ENCODE measurements around the gene SPATA25.
A peak's percentile ranks its signal among the peaks of the same experiment; 100 is the strongest.

SPATA25 gene

DNA sequence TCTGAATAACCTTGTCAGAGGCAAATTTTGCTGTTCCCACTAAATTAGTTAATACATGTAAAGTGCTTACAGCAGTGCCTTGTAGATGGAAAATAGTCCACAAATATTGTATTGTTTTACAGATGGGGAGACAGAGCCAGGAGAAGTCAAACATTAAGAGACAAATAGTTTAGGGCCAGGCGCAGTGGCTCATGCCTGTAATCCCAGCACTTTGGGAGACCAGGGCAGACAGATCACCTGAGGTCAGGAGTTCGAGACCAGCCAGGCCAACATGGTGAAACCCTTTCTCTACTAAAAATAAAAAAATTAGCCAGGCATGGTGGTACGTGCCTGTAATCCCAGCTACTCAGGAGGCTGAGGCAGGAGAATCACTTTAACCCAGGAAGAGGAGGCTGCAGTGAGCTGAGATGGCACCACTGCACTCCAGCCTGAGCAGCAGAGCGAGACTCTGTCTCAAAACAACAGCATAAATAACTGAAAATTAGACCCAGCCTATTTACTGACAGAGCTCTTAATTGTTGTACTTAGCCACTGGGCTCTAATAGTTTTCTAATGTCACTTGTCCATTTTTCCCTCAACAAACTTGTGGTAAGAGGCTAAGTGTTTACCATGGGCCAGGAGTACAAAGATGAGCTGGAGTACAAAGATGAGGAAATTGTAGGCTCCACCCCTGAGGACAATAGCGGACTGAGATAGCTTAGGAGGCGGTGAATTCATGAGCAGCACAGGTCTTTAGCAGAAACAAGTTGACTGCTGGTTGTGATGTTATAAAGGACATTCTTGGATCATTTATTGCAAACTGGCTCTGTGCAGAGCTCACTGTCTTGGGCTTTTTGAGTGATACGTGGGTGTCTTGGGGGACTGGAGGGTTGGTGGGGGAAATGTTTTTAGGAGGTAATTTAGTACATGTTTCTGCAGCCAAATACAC, 23.6 kb downstream of the SPATA25 start:
- DNase-seq, result no peak

DNA sequence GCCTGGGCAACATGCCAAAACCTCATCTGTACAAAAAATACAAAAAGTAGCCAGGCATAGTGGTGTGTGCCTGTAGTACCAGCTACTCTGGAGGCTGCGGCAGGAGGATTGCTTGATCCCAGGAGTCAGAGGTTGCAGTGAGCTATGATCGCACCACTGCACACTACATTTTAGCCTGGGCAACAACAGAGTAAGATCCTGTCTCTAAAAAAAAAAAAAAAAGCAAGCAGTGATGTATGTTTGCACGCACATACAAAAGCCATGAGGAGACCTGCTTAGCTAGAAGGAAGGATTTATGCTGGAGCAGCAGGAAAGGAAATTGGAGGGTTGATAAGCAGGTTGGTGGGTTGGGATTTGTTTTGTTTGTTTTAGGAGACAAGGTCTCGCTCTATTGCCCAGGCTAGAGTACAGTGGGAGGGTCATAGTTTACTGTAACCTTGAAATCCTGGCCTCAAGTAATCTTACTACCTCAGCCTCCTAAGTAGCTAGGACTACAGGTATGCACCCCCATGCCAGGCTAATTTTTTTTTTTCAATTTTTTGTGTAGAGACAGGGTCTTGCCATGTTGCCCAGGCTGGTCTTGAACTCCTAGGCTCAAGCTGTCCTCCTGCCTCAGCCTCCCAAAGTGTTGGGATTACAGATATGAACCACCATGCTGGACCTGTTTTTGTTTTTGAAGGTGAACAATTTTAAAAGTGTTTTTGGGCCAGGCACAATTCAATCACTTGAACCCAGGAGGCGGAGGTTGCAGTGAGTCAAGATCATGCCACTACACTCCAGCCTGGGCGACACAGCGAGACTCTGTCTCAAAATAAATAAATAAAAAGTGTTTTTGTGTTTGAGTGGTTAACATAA, 26.0 kb downstream of the SPATA25 start:
- no peak for DNase-seq

GRCh38 chr20:45860560-45861220, 26.7 kb downstream of the SPATA25 start:
- no peak for DNase-seq

DNA sequence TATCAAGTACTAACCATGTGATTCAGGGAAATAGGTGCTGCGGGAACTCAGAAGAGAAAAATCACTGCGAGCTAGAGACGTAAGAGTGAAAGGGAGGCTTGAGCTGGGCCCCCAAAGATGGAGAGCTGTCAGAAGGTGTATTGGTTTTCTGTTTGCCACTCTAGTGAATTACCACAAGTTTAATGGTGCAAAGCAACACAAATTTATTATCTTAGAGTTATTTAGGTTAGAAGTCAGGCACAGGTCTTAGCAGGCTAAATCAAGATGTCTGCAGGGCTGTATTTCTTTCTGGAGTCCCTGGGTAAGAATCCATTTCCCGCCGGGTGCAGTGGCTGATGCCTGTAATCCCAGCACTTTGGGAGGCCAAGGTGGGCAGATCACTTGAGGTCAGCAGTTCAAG, 27.5 kb downstream of the SPATA25 start:
- DNase-seq, result no peak

DNA sequence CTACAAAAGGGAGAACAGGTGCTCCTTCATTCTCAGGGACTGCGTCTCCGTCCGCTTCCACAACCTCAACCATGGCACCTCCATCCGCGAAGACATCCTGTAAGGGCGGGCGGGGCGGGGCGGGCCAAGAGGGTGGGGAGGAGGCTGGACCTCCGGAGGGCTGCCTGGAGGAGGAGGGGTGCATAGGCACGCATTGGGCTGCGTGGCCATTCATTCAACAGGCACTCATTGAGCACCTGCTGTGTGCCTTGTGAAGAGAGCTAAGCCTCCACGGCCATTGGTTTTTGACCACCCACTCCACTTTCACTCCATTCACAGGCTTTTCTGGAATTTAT, 29.6 kb downstream of the SPATA25 start:
- no peak for DNase-seq

DNA sequence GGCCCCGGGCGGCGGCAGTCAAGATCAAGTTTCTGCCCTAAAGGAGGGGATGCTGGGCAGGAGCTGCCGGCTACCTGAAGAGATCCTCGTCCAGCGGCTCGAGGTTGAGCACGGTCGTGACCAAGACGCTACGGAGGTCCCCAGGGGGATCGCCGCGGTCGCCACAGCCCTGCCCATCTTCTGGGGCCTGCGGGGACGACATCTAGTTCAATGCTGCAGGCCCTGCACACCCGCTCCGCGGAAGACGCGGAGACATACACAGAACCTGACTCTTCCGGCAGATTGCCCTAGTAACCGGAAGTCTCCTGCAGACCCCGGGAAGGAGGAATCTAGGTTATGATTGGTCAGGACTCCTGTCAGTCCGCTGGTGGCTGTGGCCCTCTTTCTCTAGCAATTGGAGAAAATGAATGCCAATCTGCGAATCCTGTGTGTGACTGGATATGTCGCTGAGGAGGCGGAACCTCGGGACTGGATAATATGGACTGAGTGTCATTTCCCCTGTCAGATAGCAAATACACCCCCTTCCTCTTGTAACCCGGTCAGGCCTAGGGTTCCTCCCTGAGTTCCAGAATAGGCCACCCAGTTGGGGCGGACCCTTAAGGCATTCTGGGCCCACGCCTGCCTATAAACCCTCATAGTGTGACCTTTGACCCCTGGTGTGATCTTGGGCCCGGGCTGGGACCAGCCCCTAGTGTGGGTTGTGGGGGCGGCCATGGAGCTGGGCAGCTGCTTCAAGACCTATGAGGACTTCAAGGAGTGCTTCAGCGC, 30.1 kb downstream of the SPATA25 start, which contains the start of the genes ACOT8 and ZSWIM3:
Gene ACOT8 (minus strand): TSS at position 279 of the 768 bp plus-strand sequence. CDS start 77 bp downstream, at position 202.
Gene ZSWIM3 (plus strand): TSS at position 501 of the 768 bp plus-strand sequence. CDS start 212 bp downstream, at position 713.
- peak; percentile 98 to 100 for DNase-seq

- no peak for DNase-seq
Observed at GRCh38 chr20:45853484-45853883, 33.9 kb downstream of the SPATA25 start.

DNA sequence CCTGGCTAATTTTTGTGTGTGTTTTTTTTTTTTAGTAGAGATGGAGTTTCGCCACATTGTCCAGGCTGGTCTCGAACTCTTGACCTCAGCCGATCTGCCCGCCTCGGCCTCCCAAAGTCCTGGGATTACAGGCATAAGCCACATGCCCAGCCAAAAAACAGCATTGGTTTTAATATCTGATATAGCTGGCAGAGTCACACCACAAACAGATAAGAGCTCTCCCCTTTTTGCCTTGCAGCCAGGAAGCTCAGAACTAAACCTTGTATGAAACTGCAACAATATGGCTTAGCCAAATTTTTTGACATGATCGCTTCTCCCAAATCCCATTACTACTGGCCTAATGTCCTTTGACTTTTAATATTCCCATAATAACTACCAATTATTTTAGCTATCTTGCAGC, 35.1 kb downstream of the SPATA25 start:
- no peak for DNase-seq

GRCh38 chr20:45851501-45851900, 35.9 kb downstream of the SPATA25 start:
- no peak for DNase-seq

- DNase-seq, result no peak
Observed at GRCh38 chr20:45850926-45851325, 36.5 kb downstream of the SPATA25 start.

- DNase-seq, result no peak
Observed at GRCh38 chr20:45850238-45850637, 37.2 kb downstream of the SPATA25 start.

- DNase-seq, result no peak
Observed at GRCh38 chr20:45848969-45849582, 38.3 kb downstream of the SPATA25 start.

- DNase-seq, result no peak
Observed at GRCh38 chr20:45848421-45848820, 39.0 kb downstream of the SPATA25 start.

- DNase-seq, result no peak
Observed at GRCh38 chr20:45845452-45845851, 42.0 kb downstream of the SPATA25 start.

DNA sequence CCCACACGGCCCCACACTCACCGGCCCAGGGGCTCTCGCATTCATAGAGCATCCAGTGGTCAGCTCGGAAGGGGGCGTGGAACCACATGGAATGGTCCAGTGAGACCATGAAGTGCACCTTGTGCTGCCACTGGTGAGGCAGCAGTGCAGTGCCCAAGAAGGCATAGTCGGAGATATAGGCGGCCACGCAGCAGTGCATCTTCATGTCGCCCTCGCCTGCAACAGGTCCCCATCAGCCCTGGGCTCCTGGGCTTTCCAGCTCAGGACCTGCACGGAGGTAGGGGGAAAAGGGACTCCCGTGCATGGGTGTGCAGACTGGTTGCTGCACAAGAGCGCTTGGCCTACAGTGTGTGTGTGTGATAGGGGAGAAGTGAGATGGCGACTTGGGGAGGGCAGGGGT, 43.9 kb downstream of the SPATA25 start:
- DNase-seq, result no peak

DNA sequence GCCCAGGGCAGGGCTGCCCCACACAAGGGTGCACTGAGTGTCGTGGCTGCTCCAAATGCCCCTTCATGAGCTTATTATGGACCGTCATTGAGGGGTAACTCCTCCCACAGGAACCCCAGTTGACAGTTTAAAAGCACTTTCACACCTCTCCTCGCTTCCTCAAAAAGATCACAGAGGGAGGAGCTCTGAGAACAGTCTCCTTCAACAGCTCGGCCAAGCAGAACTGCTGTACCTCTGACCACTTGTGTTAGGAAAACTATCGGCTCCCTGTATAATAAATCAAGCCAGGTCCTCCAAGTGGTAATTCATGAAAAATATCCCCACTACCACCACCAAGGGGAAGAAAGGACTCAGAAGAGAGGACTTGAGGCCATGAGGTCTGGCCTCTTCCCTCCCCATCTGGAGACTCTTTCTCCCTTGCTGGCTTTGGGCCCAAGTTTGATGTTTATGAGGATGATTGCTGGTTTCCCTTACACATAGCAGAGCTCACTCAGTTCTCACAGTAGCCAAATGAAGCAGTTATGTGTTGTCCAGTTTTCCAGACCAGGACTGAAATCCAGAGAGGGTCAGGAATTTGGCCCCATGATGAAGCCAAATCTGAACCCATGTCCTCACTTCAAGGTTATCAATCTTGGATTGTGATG, 45.1 kb downstream of the SPATA25 start:
- DNase-seq, result no peak

DNA sequence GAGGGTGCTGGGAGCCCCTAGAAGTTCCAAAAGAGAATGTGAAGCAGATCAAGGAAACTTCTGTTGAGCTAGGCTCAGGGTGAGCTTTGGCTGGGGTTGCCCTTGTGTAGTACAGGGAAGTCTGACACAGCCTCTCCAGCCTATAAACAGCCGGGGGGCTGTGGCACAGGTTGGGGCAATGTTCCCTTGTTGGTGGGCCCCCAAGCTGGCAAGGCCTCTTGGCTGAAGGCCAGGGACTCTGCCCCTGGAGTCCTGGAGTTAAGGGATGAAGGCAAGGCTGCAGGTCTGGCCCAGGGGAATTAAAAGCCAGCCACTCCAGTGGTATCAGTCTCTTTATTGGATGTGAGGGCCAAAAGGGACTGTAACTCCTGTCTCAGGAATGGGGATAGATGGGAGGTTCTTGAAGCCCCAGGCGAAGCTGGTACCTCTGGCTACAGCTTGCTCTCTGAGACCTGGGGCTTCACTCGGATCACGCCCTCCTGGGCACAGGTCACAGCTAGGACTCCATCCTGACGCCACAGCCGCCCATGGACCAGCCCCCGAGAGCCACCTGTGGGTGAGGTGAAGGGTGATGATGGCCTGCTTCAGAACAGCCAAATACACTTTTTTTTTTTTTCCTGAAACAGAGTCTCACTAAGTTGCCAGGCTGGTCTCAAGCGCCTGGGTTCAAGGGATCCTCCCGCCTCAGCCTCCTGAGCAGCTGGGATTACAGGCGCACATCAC, 45.9 kb downstream of the SPATA25 start:
- no peak for DNase-seq

DNA sequence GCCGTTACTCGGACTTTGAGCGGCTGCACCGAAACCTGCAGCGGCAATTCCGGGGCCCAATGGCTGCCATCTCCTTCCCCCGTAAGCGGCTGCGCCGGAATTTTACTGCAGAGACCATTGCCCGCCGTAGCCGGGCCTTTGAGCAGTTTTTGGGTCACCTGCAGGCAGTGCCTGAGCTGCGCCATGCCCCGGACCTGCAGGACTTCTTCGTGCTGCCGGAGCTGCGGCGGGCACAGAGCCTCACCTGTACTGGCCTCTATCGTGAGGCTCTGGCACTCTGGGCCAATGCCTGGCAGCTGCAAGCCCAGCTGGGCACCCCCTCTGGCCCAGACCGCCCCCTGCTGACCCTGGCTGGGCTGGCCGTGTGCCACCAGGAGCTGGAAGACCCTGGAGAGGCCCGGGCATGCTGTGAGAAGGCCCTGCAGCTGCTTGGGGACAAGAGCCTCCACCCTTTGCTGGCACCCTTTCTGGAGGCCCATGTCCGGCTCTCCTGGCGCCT, 46.7 kb downstream of the SPATA25 start:
- DNase-seq, result no peak

DNA sequence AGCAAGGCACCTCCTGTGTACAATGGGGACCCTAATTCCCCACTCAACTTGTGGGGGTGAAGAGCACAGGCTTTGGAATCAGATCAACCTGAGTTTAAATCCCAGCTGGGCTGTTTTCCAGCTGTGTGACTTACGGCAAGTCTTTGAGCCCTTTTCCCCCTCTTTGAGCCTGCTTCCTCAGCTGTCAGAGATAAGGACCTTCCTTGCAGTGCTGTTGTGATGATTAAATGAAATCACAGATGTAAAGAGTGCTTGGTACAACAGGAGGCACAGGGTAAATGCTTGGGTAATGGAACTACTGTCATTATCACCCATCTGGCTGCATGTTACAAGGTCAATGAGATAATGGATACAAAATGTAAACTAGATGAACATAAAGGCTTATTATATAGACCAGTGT, 50.6 kb downstream of the SPATA25 start:
- DNase-seq, result no peak

Data from CD4-positive, alpha-beta T cell treated with Interleukin-4 for 1 hour (primary cell).